K562 (cell line): Measurements from ENCODE around the gene ZNF77. TPM values are rescaled to one million over a fixed set of nuclear protein-coding genes. Genes with fewer than 3 reads are reported as not detected.

Source experiments
- CREBBP ChIP-seq: IDR thresholded peaks from one replicate; pipeline ENCODE4 v1.6.1; 2012; ENCODE audit warnings: low read depth, mild to moderate bottlenecking, control low read depth, inconsistent platforms, low read length
- DMBX1 ChIP-seq: fragments of 250-450 bp; sonication (Bioruptor Pico); IDR thresholded peaks from 2 replicates; pipeline ENCODE4 v1.8.0; 2022; ENCODE audit warnings: inconsistent platforms, mild to moderate bottlenecking, moderate library complexity, borderline replicate concordance
- E2F3 ChIP-seq: fragments of 250-450 bp; sonication (Bioruptor Pico); IDR thresholded peaks from 2 replicates; pipeline ENCODE4 v1.4.0; 2020; ENCODE audit warnings: mild to moderate bottlenecking
- HDAC3 ChIP-seq: fragments of 450-650 bp; IDR thresholded peaks from 2 replicates; pipeline ENCODE4 v1.6.1; 2018; ENCODE audit warnings: borderline replicate concordance, mild to moderate bottlenecking, moderate library complexity; ENCODE audit not compliant: partially characterized antibody
- MNT ChIP-seq, 2 experiments: fragments of 450-650 bp; conservative IDR thresholded peaks; 2 replicates each; pipeline ENCODE4 v1.6.1; 2017; ENCODE audit warnings: mild to moderate bottlenecking in 2 of 2, moderate library complexity in 2 of 2
- PHB ChIP-seq: fragments of 250-450 bp; sonication (Bioruptor Pico); IDR thresholded peaks from 2 replicates; pipeline ENCODE4 v1.5.0; 2021
- PHF8 ChIP-seq: fragments of 200-600 bp; sonication (generic); IDR thresholded peaks from 2 replicates; pipeline ENCODE4 v1.6.1; 2012; ENCODE audit warnings: mixed run types, mild to moderate bottlenecking, inconsistent platforms, low read length, moderate library complexity, borderline replicate concordance
- POLR2A ChIP-seq: fragments of 450-650 bp; conservative IDR thresholded peaks from 2 replicates; pipeline ENCODE4 v1.6.1; 2016
- POLR2B ChIP-seq: fragments of 450-650 bp; IDR thresholded peaks from 2 replicates; pipeline ENCODE4 v1.6.1; 2018; ENCODE audit warnings: low read depth; ENCODE audit not compliant: partially characterized antibody
- TBL1XR1 ChIP-seq, 2 experiments: IDR thresholded peaks; 2 replicates each; pipeline ENCODE4 v1.6.1; 2012; ENCODE audit warnings: improper control_type of control experiment in 2 of 2, low read length in 2 of 2, mild to moderate bottlenecking in 1 of 2
- TGIF2 ChIP-seq: sonication (generic); formaldehyde crosslinking; IDR thresholded peaks from 2 replicates; pipeline ENCODE4 v1.8.1; 2022; ENCODE audit warnings: mild to moderate bottlenecking, missing genetic modification reagents, moderate library complexity
- VEZF1 ChIP-seq: fragments of 200-800 bp; sonication (Bioruptor generic); IDR thresholded peaks from 2 replicates; pipeline ENCODE4 v1.6.1; 2017; ENCODE audit warnings: missing genetic modification characterization, missing compliant biosample characterization
- ZNF197 ChIP-seq: fragments of 200-800 bp; sonication (Bioruptor generic); IDR thresholded peaks from 2 replicates; pipeline ENCODE4 v1.6.1; 2016; ENCODE audit warnings: low read depth, missing genetic modification characterization, missing compliant biosample characterization
- ZNF212 ChIP-seq: fragments of 450-650 bp; formaldehyde crosslinking; IDR thresholded peaks from 2 replicates; pipeline ENCODE4 v1.4.0; 2020; ENCODE audit warnings: mild to moderate bottlenecking
- ZNF347 ChIP-seq: fragments of 450-650 bp; formaldehyde crosslinking; IDR thresholded peaks from 2 replicates; pipeline ENCODE4 v1.4.0; 2020; ENCODE audit warnings: low read depth, mild to moderate bottlenecking, moderate library complexity
- ZNF561 ChIP-seq: fragments of 450-650 bp; formaldehyde crosslinking; conservative IDR thresholded peaks from 2 replicates; pipeline ENCODE4 v1.4.0; 2020; ENCODE audit warnings: mild to moderate bottlenecking, moderate library complexity
- ZNF75A ChIP-seq: fragments of 450-650 bp; formaldehyde crosslinking; IDR thresholded peaks from 2 replicates; pipeline ENCODE4 v1.4.0; 2020; ENCODE audit warnings: mild to moderate bottlenecking
- polyA plus RNA-seq, 8 experiments: library from polyadenylated mRNA; depleted of rRNA in 4 of 8; stranded (reverse) in 5 of 8; unstranded in 3 of 8; fragments of >200 nt; fragmentation: Nextera tagmentation in 2 of 8; fragmentation: Illumina TruSeq in 1 of 8; extraction: Ambion mirVana in 2 of 8; extraction: Trizol in 1 of 8; gene quantifications; 2 replicates each; pipeline versions ENCODE4 v1.2.1 to v1.2.3, GENCODE V29; 2011 to 2014; ENCODE audit warnings: inconsistent platforms in 1 of 8, missing spikeins in 1 of 8
- total RNA-seq, 7 experiments: library from RNA; depleted of rRNA in 6 of 7; stranded (reverse); fragments of >200 nt in 6 of 7; fragmentation: Illumina TruSeq in 2 of 7; extraction: Trizol in 2 of 7; gene quantifications; 2 replicates each; pipeline versions ENCODE4 v1.2.1 to v1.2.3, GENCODE V29; 2011 to 2021; ENCODE audit warnings: low replicate concordance in 1 of 7
- TF ChIP-seq, protein P1 (sequence below): sonication (generic); formaldehyde crosslinking; IDR thresholded peaks from 2 replicates; pipeline ENCODE4 v1.8.0; 2022; ENCODE audit warnings: mild to moderate bottlenecking, missing genetic modification reagents

ZNF77 gene
- total and polyA plus RNA-seq, 9 of the 15 experiments (the other 6 are each of a cell fraction or from before 2014, with no cell fraction given) = 4.3 to 14.5 (median 7.7) TPM

- TF ChIP-seq TGIF2 (CRISPR knock-in tag) (no peak), VEZF1 (CRISPR knock-in tag) (peak; percentile 72), HDAC3 (peak; percentile 20), DMBX1 (CRISPR knock-in tag) (no peak; the same call in 1 of the 2 replicates), MNT (conservative IDR thresholded peaks at IDR 0.05) (peak in 1 of 2 experiments; percentile 74; a peak in 3 of 4 replicates), ZNF197 (no peak; the same call in 1 of the 2 replicates), POLR2A (peak; percentile 99), ZNF561 (CRISPR knock-in tag) (no peak), TBL1XR1 (IDR thresholded peaks at IDR 0.05; ENCODE audit: low read length in 2 of 2) (no peak), ZNF347 (no peak), E2F3 (CRISPR knock-in tag) (no peak; the same call in 1 of the 2 replicates), POLR2B (peak; percentile 98), ZNF75A (CRISPR knock-in tag) (0 out of 2 replicates have a peak, but pooled peaks have one; percentile 55), ZNF212 (CRISPR knock-in tag) (peak; percentile 83; the same call in 1 of the 2 replicates), CREBBP (no peak), PHF8 (peak; percentile 85), PHB (peak; percentile 83)
- TF ChIP-seq, protein P1, sequence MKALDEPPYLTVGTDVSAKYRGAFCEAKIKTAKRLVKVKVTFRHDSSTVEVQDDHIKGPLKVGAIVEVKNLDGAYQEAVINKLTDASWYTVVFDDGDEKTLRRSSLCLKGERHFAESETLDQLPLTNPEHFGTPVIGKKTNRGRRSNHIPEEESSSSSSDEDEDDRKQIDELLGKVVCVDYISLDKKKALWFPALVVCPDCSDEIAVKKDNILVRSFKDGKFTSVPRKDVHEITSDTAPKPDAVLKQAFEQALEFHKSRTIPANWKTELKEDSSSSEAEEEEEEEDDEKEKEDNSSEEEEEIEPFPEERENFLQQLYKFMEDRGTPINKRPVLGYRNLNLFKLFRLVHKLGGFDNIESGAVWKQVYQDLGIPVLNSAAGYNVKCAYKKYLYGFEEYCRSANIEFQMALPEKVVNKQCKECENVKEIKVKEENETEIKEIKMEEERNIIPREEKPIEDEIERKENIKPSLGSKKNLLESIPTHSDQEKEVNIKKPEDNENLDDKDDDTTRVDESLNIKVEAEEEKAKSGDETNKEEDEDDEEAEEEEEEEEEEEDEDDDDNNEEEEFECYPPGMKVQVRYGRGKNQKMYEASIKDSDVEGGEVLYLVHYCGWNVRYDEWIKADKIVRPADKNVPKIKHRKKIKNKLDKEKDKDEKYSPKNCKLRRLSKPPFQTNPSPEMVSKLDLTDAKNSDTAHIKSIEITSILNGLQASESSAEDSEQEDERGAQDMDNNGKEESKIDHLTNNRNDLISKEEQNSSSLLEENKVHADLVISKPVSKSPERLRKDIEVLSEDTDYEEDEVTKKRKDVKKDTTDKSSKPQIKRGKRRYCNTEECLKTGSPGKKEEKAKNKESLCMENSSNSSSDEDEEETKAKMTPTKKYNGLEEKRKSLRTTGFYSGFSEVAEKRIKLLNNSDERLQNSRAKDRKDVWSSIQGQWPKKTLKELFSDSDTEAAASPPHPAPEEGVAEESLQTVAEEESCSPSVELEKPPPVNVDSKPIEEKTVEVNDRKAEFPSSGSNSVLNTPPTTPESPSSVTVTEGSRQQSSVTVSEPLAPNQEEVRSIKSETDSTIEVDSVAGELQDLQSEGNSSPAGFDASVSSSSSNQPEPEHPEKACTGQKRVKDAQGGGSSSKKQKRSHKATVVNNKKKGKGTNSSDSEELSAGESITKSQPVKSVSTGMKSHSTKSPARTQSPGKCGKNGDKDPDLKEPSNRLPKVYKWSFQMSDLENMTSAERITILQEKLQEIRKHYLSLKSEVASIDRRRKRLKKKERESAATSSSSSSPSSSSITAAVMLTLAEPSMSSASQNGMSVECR (CRISPR knock-in tag) = peak; percentile 45; the same call in 1 of the 2 replicates
Measured at GRCh38 chr19:2950286-2951124, 5.7 kb upstream of the ZNF77 start (continued).
